Measurements from ENCODE around the gene CALR. TPM values are rescaled to one million over a fixed set of nuclear protein-coding genes. Genes with fewer than 3 reads are reported as not detected.
"Not testable (repeated sequence)": the region's sequence is repeated elsewhere in the genome, so short reads cannot be mapped to it uniquely, and the experiment has no call there.

CALR gene
- total RNA-seq, 1 donor from 2014 or later, result 1,348 TPM

- DNase-seq (ENCODE audit: low read depth in 2 of 2), result peak; percentile 78 to 92
Observed at GRCh38 chr19:12952488-12953137, 14.2 kb downstream of the CALR start.

GRCh38 chr19:12953138-12953798 lies 14.9 kb downstream of the CALR start:
- peak in 1 of 2 donors; percentile 81 for DNase-seq (ENCODE audit: low read depth in 2 of 2)

DNA sequence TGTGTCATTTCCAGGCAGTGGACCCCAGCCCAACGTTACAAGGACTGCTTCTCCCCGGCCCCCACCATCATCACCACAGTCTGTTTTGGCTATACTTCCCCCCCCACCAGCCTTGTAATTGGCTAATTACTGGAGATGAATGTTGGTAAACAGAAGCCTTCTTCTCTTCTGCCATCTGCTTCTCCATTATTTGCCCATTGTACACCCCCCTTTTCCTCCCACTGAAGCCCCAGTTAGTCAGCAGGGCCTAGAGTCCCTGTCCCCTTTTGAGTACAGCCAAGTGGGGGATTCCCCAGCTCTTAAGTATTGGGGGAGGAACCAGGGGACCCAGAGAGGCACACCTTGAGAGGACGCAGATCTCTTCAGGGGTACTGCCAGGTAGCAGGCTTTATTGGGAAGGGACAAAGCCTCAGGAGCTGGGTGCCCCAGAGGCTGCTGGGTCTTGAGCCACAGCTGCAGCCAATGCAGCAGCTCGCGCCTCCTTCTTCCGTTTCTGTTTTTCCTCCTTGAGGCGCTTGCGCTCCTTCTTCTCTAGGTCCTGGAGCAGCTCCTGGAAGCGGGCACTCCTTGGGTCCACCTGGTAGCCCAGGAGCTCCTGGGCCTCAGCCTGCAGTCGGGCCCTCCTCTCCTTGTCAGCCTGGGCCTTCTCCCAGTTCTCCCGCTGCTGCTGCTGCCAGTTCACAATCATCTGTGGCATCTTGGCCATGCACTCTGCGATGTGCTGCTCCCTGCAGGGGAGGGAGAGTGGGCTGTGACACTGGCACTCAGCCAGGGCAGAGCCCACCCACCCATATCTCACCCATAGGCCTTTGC lies 15.6 kb downstream of the CALR start:
- DNase-seq (ENCODE audit: low read depth in 2 of 2), result no peak

- no peak for DNase-seq (ENCODE audit: low read depth in 2 of 2)
Observed at GRCh38 chr19:12954612-12954962, 16.2 kb downstream of the CALR start.

GRCh38 chr19:12955575-12955974 lies 17.2 kb downstream of the CALR start:
- DNase-seq (ENCODE audit: low read depth in 2 of 2), result not testable (repeated sequence)

DNA sequence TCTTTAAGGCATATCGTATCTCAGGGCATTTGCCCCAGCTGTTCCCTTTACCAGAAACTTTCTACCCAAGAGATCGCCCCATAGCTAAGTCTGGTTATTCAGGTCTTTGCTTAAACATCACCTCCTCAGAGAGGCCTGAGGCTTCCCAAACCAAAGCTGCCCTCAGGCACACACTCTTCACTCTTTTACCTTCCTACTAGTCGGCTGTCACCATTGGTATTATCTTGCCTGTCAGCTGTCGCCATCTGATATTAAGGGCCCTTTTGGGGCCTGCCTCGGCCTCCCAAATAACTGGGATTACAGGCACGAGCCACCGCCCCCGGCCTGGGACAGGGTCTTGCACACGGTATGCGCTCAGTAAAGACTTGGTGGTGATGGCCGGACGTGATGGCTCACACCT lies 17.6 kb downstream of the CALR start:
- DNase-seq (ENCODE audit: low read depth in 2 of 2), result no peak

DNA sequence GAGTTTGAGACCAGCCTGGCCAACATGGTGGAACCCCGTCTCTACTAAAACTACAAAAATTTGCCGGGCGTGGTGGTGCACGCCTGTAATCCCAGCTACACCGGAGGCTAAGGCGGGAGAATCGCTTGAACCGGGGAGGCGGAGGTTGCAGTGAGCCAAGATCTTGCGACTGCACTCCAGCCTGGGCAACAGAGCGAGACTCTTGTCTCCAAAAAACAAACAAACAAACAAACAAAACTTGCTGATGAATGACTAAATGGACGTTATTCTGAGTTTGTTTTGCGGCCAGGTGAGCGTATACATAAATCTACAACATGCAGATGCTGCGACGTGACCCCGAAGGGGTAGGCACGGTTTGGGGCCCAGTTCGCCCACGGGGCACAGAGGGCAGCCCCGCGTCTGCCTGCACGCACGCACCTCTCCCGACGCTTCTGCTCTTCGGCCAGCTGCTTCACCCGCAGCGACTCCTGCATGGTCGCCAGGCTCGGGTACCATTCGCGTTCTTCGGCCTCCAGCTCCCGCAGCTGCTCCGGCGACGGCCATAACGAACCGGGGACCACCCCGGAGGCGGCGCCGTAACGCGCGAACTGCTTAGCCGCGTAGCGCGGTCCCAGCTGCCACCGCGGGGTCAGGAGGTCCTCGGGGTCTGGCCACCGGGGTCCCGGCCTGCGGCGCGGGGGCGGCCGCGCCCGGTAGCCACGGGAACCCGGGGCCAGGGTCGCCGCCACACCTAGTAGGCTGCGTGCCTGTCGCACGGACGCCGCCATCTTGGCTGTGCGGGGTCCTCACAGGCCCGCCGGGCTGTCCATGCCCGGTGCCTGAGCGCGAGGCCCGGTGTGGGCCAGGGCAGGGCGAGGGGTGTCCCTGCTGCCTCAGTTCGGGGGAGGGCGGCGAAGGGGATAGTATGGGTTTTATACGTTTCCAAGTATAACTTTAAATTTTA lies 18.3 kb downstream of the CALR start, which contains the start of gene GADD45GIP1:
TSS of gene GADD45GIP1 (minus strand) at position 778 of the 943 bp plus-strand sequence. CDS start at position 767, 11 bp downstream.
- DNase-seq (ENCODE audit: low read depth in 2 of 2), result peak in 1 of 2 donors; percentile 80

DNA sequence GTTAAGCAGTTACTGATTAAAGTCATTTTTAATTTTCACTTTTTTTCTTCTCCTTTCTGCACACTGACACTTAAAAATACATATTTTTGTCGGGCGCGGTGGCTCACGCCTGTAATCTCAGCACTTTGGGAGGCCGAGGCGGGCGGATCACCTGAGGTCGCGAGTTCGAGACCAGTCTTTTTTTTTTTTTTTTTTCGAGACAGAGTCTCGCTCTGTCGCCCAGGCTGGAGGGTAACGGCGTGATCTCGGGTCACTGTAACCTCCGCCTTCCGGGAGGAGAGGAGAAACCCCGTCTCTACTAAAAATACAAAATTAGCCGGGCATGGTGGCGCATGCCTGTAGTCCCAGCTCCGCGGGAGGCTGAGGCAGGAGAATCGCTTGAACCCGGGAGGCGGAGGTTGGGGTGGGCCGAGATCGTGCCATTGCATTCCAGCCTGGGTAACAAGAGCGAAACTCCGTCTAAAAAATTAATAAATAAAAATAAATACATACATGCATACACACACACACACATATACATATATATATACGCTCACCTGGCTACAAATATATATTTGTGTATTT lies 19.1 kb downstream of the CALR start:
- not testable (repeated sequence) for DNase-seq (ENCODE audit: low read depth in 2 of 2)

DNA sequence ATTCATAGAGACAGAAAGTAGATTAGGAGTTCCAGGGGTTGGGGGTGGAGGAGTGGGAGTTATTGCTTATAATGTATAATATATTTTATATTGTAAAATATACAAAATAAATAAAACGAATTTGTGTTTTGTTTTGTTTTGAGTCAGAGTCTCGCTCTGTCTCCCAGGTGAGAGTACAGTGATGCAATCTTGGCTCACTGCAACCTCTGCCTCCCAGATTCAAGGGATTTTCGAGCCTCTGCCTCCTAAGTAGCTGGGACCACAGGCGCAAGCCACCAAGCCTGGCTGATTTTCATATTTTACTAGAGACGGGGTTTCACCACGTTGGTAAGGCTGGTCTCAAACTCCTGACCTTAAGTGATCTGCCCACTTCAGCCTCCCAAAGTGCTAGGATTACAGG lies 21.1 kb downstream of the CALR start:
- no peak for DNase-seq (ENCODE audit: low read depth in 2 of 2)

GRCh38 chr19:12965017-12965811 lies 26.8 kb downstream of the CALR start:
- peak in 1 of 2 donors; percentile 79 for DNase-seq (ENCODE audit: low read depth in 2 of 2)

DNA sequence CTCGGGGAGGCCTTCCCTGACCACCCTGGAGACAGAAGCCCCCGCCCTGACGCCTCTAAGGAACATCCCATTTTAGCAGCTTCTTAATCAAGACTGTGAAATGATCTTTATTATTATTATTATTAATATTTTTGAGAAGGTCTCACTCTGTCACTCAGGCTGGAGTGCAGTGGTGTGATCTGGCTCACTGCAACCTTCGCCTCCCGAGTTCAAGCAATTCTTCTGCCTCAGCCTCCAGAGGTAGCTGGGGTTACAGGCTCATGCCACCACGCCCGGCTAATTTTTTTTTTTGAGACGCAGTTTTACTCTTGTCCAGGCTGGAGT lies 27.4 kb downstream of the CALR start:
- no peak for DNase-seq (ENCODE audit: low read depth in 2 of 2)

DNA sequence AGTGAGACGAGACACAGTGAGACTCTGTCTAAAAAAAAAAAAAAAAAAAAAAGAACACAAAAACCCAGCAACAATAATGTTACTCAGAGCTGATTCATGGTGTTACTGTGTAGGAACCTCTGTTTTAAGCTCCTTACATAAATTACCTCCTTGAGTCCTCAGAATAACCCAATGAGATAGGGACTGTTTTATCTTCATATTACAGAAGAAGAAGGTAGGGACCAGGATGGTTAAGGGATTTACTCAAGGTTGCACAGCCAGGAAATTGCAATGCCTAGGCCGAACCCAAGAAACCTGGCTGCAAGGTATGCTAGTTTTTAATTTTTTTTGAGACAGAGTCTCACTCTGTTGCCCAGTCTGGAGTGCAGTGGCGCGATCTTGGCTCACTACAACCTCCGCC lies 29.5 kb downstream of the CALR start:
- DNase-seq (ENCODE audit: low read depth in 2 of 2), result no peak

- no peak for DNase-seq (ENCODE audit: low read depth in 2 of 2)
Observed at GRCh38 chr19:12969292-12969988, 31.0 kb downstream of the CALR start, which contains the start of gene DAND5. Gene DAND5, plus strand, starts transcription at chr19:12969576. Its CDS starts 85 bp downstream, at chr19:12969661.

DNA sequence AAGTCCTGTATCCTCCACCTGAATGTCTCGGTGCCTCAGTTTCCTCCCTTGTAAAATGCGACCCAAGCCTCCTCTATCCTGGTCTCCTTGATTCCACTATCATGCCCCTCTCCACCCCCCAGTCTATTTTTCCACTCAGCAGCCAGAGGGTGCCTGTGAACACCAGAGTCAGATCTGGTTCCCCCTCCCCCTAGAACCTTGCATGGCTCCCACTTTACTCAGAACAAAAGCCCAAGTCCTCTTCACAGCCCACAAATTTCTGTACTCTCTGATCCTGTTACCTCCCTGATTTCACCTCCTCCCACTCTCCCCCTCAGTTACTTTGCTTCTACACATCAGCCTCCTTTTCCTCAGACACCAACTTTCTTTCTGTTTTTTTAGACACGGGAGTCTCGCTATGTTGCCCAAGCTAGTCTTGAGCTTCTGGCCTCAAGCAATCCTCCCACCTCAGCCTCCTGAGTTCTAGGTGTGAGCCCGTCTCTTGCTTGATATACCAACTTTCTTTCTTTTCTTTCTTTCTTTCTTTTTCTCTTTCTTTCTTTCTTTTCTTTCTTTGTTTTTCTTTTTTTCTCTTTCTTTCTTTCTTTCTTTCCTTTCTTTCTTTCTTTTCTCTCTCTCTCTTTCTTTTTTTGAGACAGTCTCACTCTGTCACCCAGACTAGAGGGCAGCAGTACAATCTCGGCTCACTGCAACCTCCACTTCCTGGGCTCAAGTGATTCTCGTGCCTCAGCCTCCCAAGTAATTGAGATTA lies 31.8 kb downstream of the CALR start:
- no peak for DNase-seq (ENCODE audit: low read depth in 2 of 2)

DNA sequence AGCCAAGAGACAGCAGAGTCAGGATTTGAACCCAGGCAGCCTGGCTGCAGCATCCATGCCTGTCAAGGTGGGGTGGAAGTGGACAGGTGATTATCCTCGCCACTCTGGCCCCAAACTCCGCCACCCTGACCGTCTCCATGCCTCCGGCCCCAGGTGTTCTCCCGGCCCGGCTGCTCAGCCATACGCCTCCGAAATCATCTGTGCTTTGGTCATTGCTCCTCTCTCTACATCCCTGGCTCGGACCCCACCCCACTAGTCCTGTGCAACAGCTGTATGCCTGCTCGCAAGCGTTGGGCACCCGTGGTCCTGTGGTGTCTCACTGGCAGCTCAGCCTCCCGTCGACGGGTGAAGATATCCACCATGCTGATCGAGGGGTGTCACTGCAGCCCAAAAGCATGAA lies 34.8 kb downstream of the CALR start:
- DNase-seq (ENCODE audit: low read depth in 2 of 2), result no peak

- peak; percentile 80 to 92 for DNase-seq (ENCODE audit: low read depth in 2 of 2)
Observed at GRCh38 chr19:12974301-12975220, 36.2 kb downstream of the CALR start.

DNA sequence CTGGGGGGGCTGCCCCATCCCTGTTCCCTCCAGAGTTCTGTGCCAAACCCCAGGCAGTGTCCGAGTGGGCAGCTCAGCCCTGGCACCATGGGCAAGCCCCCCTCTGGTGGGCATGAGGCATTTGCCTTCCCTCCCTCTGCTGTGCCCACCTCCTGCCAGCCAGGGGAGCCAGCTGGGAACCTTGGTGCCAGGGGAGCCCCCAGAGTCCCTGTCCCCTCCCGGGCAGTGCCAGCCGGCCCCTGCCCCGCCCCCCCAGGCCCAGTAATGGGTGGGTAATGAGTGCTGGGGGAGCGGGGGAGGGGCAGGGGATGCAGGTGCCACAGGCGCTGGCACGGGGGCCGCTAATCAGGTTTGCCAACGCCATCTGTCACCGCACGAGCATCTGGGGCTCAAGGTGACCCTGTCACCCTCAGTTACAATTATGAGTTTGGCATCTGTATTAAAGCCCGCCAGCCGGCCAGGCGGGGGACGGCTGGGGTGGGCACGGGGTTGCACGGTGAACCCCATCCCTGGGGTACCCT lies 36.9 kb downstream of the CALR start:
- DNase-seq (ENCODE audit: low read depth in 2 of 2), result no peak

Data from dermis microvascular lymphatic vessel endothelial cell (primary cell).